Neural progenitor cell (in vitro differentiated cells): ENCODE measurements around the gene TMEM170A.

Experiments
- CTCF ChIP-seq: fragments of 200-600 bp; sonication (generic); IDR thresholded peaks from 2 replicates; pipeline ENCODE4 v1.5.1; 2017; ENCODE audit warnings: antibody characterized with exemption, mild to moderate bottlenecking
- EZH2 ChIP-seq: fragments of 200-600 bp; sonication (generic); IDR thresholded peaks from 2 replicates; pipeline ENCODE4 v1.6.1; 2017; ENCODE audit warnings: antibody characterized with exemption, mild to moderate bottlenecking, moderate library complexity
- EZH2phosphoT487 ChIP-seq: fragments of 200-600 bp; sonication (generic); IDR thresholded peaks from 2 replicates; pipeline ENCODE4 v1.6.1; 2017; ENCODE audit warnings: antibody characterized with exemption

- TF ChIP-seq CTCF (peak; percentile 38), EZH2 (no peak), EZH2phosphoT487 (no peak)
Observed at GRCh38 chr16:75491876-75492275, 27.4 kb upstream of the TMEM170A start.
